GM18870 (cell line): ENCODE results near the gene CFAP43.

Experiments used
- ATAC-seq: cut with Tn5 transposase; IDR thresholded peaks from one replicate; pipeline ENCODE4 v1.9.1; 2021; ENCODE audit warnings: moderate library complexity; ENCODE audit not compliant: unreplicated experiment

Gene CFAP43

GRCh38 chr10:104231784-104232612, at the start of gene CFAP43:
CFAP43 (minus strand) TSS chr10:104232364; CDS start chr10:104232246, 118 bp downstream.
- peak; percentile 100 for ATAC-seq

- ATAC-seq, result no peak
These were observed 49.5 kb upstream of the CFAP43 start for GRCh38 chr10:104281694-104282093.

- ATAC-seq, result no peak
These were observed 47.5 kb upstream of the CFAP43 start for GRCh38 chr10:104279550-104280259.

- ATAC-seq, result no peak
These were observed 45.6 kb upstream of the CFAP43 start for GRCh38 chr10:104277785-104278184.

- no peak for ATAC-seq
These were observed 44.0 kb upstream of the CFAP43 start for GRCh38 chr10:104276192-104276591.

- ATAC-seq, result no peak
These were observed 42.9 kb upstream of the CFAP43 start for GRCh38 chr10:104274762-104275721.

GRCh38 chr10:104273899-104274575, 41.9 kb upstream of the CFAP43 start:
- ATAC-seq, result no peak

- no peak for ATAC-seq
These were observed 41.1 kb upstream of the CFAP43 start for GRCh38 chr10:104273286-104273685.

- peak; percentile 98 for ATAC-seq
These were observed 36.8 kb upstream of the CFAP43 start, which contains the start of gene GSTO2 for GRCh38 chr10:104268713-104269645. GSTO2 (plus strand) TSS chr10:104269184; CDS start chr10:104274916, 5,732 bp downstream.

- no peak for ATAC-seq
These were observed 36.2 kb upstream of the CFAP43 start for GRCh38 chr10:104268405-104268712.

- no peak for ATAC-seq
These were observed 35.7 kb upstream of the CFAP43 start for GRCh38 chr10:104267721-104268404.

- ATAC-seq, result no peak
These were observed 32.6 kb upstream of the CFAP43 start for GRCh38 chr10:104264783-104265182.

GRCh38 chr10:104262055-104262454, 29.9 kb upstream of the CFAP43 start:
- no peak for ATAC-seq

GRCh38 chr10:104260775-104261115, 28.6 kb upstream of the CFAP43 start:
- no peak for ATAC-seq

- ATAC-seq, result no peak
These were observed 28.0 kb upstream of the CFAP43 start for GRCh38 chr10:104259999-104260774.

GRCh38 chr10:104259456-104259855, 27.3 kb upstream of the CFAP43 start:
- no peak for ATAC-seq

- no peak for ATAC-seq
These were observed 26.0 kb upstream of the CFAP43 start for GRCh38 chr10:104258209-104258608.

- no peak for ATAC-seq
These were observed 25.1 kb upstream of the CFAP43 start for GRCh38 chr10:104257235-104257634.
